HG03025 (cell line): ENCODE results near the gene SCIMP.

ENCODE experiments used
- ATAC-seq: cut with Tn5 transposase; IDR thresholded peaks from one replicate; pipeline ENCODE4 v1.9.1; 2021; ENCODE audit warnings: mild to moderate bottlenecking, moderate library complexity; ENCODE audit not compliant: unreplicated experiment, low FRiP score

SCIMP gene

GRCh38 chr17:5234645-5235576 lies at the start of gene SCIMP:
SCIMP (minus strand) TSS chr17:5234860; CDS start chr17:5234755, 105 bp downstream.
- no peak for ATAC-seq

GRCh38 chr17:5283571-5284315 lies 49.1 kb upstream of the SCIMP start:
- ATAC-seq: no peak

- no peak for ATAC-seq
Observed at GRCh38 chr17:5282642-5283217, 48.1 kb upstream of the SCIMP start.

GRCh38 chr17:5281814-5282641 lies 47.4 kb upstream of the SCIMP start, which contains the start of gene RABEP1:
RABEP1 (plus strand) TSS chr17:5282284; CDS start chr17:5282487, 203 bp downstream.
- ATAC-seq: peak; percentile 59

- no peak for ATAC-seq
Observed at GRCh38 chr17:5272322-5272721, 37.7 kb upstream of the SCIMP start.

GRCh38 chr17:5269241-5269960 lies 34.7 kb upstream of the SCIMP start:
- ATAC-seq: no peak

- no peak for ATAC-seq
Observed at GRCh38 chr17:5264893-5265292, 30.2 kb upstream of the SCIMP start.

- no peak for ATAC-seq
Observed at GRCh38 chr17:5263441-5263840, 28.8 kb upstream of the SCIMP start.

GRCh38 chr17:5262416-5262991 lies 27.8 kb upstream of the SCIMP start:
- ATAC-seq: no peak

- no peak for ATAC-seq
Observed at GRCh38 chr17:5260542-5260941, 25.9 kb upstream of the SCIMP start.

GRCh38 chr17:5257124-5257523 lies 22.5 kb upstream of the SCIMP start:
- no peak for ATAC-seq

GRCh38 chr17:5254903-5255521 lies 20.4 kb upstream of the SCIMP start:
- ATAC-seq: no peak

GRCh38 chr17:5254414-5254813 lies 19.8 kb upstream of the SCIMP start:
- no peak for ATAC-seq

- ATAC-seq: no peak
Observed at GRCh38 chr17:5249615-5250014, 15.0 kb upstream of the SCIMP start.

GRCh38 chr17:5248821-5249479 lies 14.3 kb upstream of the SCIMP start:
- ATAC-seq: no peak

- no peak for ATAC-seq
Observed at GRCh38 chr17:5247621-5248020, 13.0 kb upstream of the SCIMP start.

GRCh38 chr17:5241861-5242671 lies 7.4 kb upstream of the SCIMP start:
- no peak for ATAC-seq
